Subcutaneous adipose tissue (tissue), 4 donors: Measurements from ENCODE around the gene BMERB1. TPM values are rescaled to one million over a fixed set of nuclear protein-coding genes. Genes with fewer than 3 reads are reported as not detected.

Source experiments
- total RNA-seq, 4 donors: library from RNA; depleted of rRNA; stranded (reverse); fragments of >200 nt; gene quantifications; one replicate each; pipeline ENCODE4 v1.1.0, GENCODE V29; 2016
- TF ChIP-seq, protein P1 (sequence below): fragments of 450-650 bp; IDR thresholded peaks from one replicate; pipeline ENCODE4 v1.5.1; 2016; ENCODE audit warnings: low read depth, mild to moderate bottlenecking, control low read depth, antibody characterized with exemption, moderate library complexity

Gene BMERB1
- total RNA-seq, 4 donors from 2014 or later, result 21.8 to 72.2 (median 34.9) TPM

DNA sequence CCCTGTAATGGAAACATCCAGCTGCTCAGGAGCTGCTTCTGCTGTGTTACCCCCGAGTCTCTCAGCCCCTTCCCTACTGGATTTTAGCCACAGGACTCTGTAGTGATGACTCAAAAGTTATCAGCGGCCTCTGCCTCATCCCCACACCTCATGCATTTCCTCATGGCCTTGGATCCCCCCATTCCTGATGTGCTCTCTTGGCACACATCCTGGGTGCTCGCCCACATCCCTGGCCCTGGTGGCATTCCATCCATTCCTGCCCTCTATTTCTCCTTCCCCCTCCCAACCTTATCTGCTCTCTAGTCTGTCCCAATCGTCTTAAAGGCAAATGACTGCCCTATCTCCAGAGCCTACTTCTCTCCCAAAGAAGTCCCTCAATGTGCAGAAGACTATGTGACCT, 184.0 kb downstream of the BMERB1 start:
- TF ChIP-seq, protein P1, sequence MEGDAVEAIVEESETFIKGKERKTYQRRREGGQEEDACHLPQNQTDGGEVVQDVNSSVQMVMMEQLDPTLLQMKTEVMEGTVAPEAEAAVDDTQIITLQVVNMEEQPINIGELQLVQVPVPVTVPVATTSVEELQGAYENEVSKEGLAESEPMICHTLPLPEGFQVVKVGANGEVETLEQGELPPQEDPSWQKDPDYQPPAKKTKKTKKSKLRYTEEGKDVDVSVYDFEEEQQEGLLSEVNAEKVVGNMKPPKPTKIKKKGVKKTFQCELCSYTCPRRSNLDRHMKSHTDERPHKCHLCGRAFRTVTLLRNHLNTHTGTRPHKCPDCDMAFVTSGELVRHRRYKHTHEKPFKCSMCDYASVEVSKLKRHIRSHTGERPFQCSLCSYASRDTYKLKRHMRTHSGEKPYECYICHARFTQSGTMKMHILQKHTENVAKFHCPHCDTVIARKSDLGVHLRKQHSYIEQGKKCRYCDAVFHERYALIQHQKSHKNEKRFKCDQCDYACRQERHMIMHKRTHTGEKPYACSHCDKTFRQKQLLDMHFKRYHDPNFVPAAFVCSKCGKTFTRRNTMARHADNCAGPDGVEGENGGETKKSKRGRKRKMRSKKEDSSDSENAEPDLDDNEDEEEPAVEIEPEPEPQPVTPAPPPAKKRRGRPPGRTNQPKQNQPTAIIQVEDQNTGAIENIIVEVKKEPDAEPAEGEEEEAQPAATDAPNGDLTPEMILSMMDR, result no peak

DNA sequence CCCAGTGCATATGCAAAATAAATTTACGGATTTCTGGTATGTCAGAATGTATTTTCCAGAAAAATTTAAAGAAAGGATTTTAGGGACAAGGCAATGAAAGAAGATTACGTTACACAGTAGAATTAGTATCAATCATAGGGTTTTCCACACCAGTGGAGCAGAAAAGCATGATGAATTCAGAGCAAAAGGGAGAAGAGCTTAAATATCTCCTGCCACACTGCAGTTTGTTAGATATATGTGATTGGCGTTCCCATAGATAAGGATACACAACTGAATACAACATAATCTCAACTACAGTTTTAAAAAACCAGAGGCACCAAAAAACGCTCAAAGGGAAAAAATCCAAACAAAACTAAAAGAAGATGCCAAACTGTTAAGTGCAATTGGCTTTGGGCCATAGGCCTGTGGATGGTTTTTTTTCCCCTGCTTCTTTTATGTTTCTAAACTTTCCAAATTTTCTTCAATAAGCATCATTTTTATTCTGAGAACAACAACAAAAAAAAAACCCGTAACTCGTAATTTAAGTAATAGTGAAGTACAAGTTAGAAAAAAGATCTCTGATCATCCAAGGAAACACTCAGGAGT, 186.3 kb downstream of the BMERB1 start:
- TF ChIP-seq, protein P1, result no peak

DNA sequence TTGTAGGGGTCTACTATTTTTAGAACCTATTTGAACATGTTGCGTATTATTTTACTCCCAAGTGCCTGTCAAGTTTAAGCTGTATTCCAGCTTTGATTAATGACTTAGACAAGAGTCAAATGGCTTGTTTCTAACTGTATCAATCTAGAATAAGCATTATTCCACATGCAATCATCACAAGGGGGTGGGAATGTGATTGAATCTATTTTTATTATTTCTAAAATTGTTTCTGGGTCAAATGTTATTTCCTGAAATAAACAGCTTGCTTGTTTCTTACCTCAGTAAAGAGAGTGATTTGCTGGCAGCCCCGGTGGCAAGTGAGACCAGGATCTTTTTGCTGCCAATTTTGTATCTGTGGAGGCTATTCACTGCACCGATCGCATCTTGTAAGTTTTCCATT, 187.1 kb downstream of the BMERB1 start:
- TF ChIP-seq, protein P1, result no peak

DNA sequence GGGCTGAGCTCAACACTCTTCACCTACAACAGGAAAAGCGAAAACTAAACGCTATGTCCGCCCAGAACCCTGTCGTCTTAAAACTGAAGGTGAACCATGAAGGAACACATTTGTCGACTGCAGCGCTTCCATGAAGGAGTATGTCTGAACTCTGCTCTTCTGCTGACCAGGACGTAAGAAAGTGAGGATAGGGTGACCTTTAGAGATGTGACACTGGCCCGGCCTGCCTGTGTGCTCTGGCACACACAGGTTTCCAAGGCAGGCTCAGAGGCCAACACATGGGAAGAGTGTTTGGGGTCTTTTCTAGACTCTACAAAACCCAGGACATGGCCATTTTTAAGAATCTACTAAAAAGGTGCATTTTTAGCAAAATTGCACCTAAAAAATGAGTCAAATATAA, 187.5 kb downstream of the BMERB1 start:
- TF ChIP-seq, protein P1, result no peak

DNA sequence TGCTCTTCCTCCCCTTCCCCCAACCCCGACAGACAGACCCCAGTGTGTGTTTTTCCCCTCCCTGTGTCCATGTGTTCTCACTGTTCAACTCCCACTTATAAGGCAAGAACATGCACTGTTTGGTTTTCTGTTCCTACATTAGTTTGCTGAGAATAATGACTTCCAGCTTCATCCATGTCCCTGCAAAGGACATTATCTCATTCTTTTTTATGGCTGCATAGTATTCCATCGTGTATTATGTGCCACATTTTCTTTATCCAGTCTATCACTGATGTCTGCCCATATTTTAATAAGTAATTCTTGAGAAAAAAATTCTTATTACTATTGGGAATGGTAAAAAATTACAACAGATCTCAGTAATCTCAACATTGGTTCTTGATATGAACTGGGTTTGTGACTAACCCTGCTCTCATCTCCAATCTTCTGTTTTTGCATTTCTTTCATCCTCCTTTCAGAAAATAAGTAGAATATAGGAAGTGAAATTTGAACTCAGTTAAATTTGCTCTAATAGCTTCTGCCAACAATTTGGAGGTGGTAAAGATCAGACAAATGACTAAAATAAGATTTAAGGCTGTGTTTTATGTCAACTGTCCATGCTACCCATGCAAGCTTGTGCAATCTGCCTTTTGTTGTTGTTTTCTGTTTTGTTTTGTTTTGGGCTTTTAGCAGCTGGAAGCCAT, 197.5 kb downstream of the BMERB1 start:
- TF ChIP-seq, protein P1, result no peak

DNA sequence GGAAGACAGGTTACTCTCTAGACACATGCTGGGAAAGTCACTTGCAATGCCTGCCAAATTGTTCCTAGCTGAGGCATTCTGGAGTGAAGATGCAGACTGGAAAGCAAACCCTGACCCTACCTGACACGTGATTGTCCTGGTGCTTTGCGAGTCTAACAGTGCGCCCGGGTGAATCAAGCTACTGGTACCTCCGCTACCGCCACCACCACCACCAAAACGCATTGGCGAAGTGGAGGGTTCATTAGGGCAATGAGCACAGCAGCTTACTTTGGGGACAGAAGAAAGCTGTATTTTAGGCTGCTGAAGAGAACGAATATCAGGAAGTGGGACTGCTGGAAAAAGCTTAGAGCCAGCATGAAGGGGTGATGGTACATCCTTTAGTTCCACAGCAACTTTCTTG, 201.5 kb downstream of the BMERB1 start:
- TF ChIP-seq, protein P1, result no peak

DNA sequence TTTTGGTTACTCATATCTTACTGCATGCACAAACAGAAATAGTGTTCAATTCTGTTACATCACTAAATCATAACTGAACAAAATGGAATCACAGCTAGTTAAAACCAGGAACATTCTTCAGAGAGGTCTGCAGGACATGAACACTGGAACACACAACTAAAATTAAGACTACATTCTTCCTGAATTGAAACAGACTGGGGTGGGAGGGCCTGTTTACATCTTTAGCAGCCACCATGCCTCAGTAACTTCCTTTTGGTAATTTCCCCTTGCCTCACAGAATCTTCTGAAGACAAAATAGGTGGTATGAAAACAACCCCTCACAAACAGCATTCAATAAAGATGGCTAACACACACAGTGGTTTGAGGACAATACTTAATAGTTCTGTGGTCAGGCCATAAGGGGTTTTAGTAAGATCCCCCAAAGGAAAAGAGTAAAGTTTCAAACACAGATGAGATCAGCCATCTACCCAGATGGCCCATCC, 202.0 kb downstream of the BMERB1 start:
- TF ChIP-seq, protein P1, result no peak

Other genes starting within 250 kb of the BMERB1 start
- 10 to 100 TPM in 3 of 4 donors, 1 to 10 TPM in 1; 1.0 to 21.6 (median 17.1) TPM for gene NPIPA5, start 56.3 kb upstream of the BMERB1 start, total RNA-seq
- 10 to 100 TPM in 3 of 4 donors, 1 to 10 TPM in 1; 6.2 to 20.0 (median 18.3) TPM for gene MPV17L, start 38.8 kb upstream of the BMERB1 start, total RNA-seq
- gene MARF1, start 208.6 kb downstream of the BMERB1 start, total RNA-seq, result 10 to 100 TPM; 45.6 to 57.1 (median 50.9) TPM
- gene NDE1, start 215.7 kb downstream of the BMERB1 start, total RNA-seq, result 10 to 100 TPM; 15.1 to 34.8 (median 22.7) TPM